Measurements from ENCODE around the gene EXD3.
"Not testable (repeated sequence)": the region's sequence is repeated elsewhere in the genome, so short reads cannot be mapped to it uniquely, and the experiment has no call there.

Gene EXD3

DNA sequence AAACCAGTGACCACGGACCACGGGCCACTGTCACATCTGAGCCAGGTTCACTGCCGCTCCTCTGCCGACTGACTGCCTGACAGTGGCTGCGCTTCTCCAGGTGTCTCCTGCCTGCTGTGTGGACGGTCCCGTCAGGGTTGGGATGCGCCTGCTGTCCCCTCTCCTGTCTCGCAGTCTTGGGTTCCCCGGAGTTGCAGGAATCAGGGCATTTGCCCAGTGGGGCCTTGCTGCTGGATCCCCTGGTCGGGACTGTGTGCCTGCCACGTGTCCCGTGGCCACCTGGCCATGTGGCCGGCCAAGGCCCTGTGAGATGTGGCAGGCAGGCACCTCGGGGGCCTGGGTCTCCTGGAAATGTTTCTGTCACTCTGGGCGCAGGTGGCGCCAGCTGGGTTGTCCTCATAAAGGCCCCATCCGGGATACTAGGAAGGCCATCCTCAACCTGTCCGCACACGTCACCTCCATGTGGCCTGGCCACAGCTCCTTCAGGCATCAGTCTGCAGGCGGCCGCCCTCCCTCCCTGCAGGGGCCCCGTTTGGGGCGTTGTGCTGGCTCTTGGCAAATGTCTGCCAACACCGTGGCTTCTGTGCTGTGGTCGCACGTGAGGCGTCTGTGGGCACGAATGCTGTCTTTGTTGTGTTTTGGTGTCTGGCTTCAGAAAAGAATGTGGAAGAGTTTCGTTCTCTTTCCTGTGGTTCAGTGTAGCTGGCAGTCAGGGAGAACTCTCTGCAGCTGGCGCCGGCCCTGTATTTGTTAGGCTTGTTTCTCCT, 151.8 kb downstream of the EXD3 start:
- no peak overlapping the region for H3K27ac Mint-ChIP-seq
- H3K27me3 Mint-ChIP-seq = no peaks in the 10 kb centered on the region
- peak overlapping the region; percentile 26 for H3K4me3 Mint-ChIP-seq
- H3K4me1 Mint-ChIP-seq = peaks cover 7% of the 10 kb centered on the region
- peaks cover 8% of the 10 kb centered on the region for H3K36me3 Mint-ChIP-seq
- no peaks in the 10 kb centered on the region for H3K9me3 Mint-ChIP-seq

DNA sequence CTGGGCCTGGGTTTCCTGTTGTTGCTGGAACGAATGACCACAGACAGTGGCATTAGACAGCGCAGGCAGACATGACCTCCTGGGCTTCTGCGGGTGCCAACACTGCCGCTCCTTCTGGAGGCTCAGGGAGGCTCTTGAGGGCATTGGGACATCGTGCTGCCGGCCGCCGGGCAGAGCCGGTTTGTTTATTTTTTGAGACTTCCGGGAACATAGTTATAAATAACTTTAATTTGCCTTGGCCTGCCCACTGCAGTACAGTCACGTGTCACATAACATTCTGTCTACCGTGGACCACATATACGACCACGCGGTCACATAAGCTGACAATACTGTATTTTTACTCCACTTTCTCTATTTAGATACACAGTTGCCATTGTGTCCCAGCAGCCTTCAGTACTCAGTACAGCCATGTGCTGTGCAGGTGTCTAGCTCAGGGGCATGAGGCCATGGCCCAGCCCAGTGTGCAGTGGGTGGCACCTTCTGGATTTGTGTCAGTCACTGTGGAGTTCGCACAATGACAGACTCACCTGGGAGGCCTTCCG, 153.7 kb downstream of the EXD3 start:
- peaks cover 7% of the 10 kb centered on the region for H3K4me1 Mint-ChIP-seq
- H3K27me3 Mint-ChIP-seq = no peaks in the 10 kb centered on the region
- H3K36me3 Mint-ChIP-seq = peaks cover 8% of the 10 kb centered on the region
- no peaks in the 10 kb centered on the region for H3K9me3 Mint-ChIP-seq
- no peak overlapping the region for H3K27ac Mint-ChIP-seq
- no peak overlapping the region for H3K4me3 Mint-ChIP-seq

DNA sequence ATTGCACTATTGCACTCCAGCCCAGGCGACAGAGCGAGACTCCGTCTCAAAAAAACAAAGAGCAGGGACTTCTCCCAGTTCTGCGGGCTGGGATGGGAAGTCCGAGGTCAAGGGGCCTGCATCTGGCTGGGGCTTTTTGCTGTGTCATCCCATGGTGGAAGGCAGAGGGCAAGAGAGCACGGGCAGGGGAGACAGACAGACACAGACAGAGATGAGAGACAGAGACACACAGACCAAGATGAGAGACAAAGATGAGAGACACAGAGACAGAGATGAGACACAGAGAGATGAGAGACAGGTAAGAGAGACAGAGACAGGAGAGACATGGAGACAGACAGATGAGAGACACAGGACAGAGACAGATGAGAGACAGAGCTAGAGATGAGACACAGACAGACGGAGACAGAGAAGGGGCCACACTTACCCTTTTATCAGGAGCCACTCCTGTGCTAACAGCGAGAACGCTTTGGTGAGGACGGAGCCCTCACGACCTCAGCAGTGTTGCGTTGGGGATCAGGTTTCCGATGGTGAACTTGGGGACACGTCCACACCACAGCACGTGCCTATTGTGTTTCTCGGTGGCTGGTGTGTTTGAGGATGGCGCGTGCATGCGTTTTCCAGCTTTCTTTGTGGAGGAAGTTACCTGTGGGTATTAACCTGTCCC, 154.3 kb downstream of the EXD3 start:
- H3K36me3 Mint-ChIP-seq = peaks cover 8% of the 10 kb centered on the region
- no peak overlapping the region for H3K4me3 Mint-ChIP-seq
- no peak overlapping the region for H3K27ac Mint-ChIP-seq
- H3K9me3 Mint-ChIP-seq = no peaks in the 10 kb centered on the region
- H3K27me3 Mint-ChIP-seq = no peaks in the 10 kb centered on the region
- H3K4me1 Mint-ChIP-seq = peaks cover 7% of the 10 kb centered on the region

DNA sequence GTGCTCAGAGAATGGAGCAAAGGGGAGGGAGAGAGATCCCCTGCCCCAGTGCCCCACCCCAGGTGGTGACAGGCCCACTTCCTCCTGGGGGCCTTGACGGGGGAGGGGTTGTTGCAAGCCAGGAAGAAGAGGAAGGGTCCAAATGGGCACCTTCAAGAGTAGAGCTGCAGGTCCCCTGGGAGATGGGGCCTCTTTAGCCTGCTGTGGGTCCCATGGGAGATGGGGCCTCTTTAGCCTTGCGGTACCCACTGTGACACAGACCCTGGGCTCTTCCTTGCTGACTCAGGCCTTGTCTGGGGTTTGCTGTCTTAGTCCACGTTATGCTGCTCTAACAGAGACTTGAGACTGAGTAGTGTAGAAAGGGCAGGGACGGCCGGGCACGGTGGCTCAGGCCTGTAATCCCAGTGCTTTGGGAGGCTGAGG, 155.0 kb downstream of the EXD3 start:
- no peaks in the 10 kb centered on the region for H3K27me3 Mint-ChIP-seq
- no peak overlapping the region for H3K27ac Mint-ChIP-seq
- H3K36me3 Mint-ChIP-seq = peaks cover 8% of the 10 kb centered on the region
- H3K9me3 Mint-ChIP-seq = no peaks in the 10 kb centered on the region
- H3K4me3 Mint-ChIP-seq = no peak overlapping the region
- peaks cover 7% of the 10 kb centered on the region for H3K4me1 Mint-ChIP-seq

DNA sequence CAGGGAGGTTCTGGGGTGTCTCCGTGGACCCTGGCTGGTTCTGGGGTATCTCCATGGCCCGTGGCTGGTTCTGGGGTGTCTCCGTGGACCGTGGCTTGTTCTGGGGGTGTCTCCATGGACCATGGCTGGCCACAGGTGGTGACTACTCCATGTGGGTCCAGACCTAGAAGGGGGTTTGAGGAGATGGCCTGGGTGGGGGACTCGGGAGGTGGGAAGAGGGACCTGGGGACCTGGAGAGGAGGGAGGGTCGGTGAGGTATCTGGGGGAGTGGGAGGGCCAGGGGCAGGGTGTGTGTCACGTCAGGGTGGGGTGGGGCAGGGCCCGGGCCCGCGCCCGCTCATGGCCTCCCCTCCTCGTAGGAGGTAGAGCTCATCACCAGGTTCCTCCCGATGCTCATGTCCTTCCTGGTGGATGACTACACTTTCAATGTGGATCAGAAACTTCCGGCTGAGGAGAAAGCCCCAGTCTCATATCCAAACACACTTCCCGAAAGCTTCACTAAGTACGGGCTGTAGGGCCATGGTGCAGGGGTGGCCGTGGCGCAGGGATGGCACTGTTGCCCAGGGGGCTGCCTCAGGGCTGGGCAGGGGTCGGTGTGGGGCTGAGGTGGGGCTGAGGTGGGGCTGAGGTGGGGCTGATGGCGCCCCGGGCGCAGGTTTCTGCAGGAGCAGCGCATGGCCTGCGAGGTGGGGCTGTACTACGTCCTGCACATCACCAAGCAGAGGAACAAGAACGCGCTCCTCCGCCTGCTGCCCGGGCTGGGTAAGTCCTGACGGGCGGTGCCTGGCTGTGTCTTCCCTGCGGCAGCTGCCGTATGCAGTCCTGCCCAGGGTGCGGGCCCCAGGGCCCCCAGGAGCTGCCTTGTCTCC, 156.1 kb downstream of the EXD3 start:
- Mint-ChIP-seq H3K9me3 (no peaks in the 10 kb centered on the region), H3K36me3 (peaks cover 8% of the 10 kb centered on the region), H3K4me1 (peaks cover 7% of the 10 kb centered on the region), H3K27ac (no peak overlapping the region), H3K4me3 (no peak overlapping the region), H3K27me3 (no peaks in the 10 kb centered on the region)

DNA sequence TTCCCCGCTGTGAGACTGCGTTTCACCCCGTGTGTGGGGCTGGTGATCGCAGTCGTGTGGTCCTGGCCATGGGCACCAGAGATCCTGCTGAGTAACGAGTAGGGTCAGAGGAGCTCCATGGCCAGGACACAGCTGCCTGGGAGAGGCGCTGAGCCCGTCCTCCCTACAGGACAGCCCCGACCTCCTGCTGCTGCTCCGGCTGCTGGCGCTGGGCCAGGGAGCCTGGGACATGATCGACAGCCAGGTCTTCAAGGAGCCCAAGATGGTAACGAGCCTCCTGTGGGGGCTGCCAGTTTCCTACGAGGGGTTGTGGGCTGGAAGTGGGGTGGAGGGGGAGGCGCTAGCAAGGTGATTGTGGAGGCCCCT, 156.8 kb downstream of the EXD3 start:
- H3K9me3 Mint-ChIP-seq = no peaks in the 10 kb centered on the region
- no peak overlapping the region for H3K4me3 Mint-ChIP-seq
- no peaks in the 10 kb centered on the region for H3K27me3 Mint-ChIP-seq
- no peak overlapping the region for H3K27ac Mint-ChIP-seq
- H3K36me3 Mint-ChIP-seq = peaks cover 12% of the 10 kb centered on the region
- peaks cover 2% of the 10 kb centered on the region for H3K4me1 Mint-ChIP-seq

DNA sequence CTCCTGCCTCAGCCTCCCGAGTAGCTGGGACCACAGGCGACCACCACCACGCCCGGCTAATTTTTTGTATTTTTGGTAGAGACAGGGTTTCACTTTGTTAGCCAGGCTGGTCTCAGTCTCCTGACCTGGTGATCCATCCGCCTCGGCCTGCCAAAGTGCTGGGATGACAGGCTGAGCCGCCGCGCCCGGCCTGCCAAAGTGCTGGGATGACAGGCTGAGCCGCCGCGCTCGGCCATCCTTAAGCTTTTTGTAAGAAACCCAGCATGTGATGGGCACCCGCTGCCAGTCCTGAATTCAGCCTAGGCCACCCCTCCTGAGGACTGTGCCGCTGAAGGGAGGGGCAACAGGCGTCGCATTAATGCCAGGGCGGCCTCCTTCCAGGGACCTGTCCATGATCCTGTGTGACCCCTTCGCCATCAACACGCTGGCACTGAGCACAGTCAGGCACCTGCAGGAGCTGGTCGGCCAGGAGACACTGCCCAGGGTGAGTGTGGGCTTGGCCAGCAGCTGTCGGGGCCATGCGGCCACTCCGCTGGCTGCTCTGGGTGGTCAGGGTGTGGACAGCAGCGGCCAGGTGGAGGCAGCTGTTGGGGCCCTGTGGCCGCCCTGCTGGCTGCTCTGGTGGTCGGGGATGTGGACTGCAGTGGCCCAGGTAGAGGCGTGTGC, 157.3 kb downstream of the EXD3 start:
- Mint-ChIP-seq H3K4me3 (no peak overlapping the region), H3K27ac (no peak overlapping the region)

DNA sequence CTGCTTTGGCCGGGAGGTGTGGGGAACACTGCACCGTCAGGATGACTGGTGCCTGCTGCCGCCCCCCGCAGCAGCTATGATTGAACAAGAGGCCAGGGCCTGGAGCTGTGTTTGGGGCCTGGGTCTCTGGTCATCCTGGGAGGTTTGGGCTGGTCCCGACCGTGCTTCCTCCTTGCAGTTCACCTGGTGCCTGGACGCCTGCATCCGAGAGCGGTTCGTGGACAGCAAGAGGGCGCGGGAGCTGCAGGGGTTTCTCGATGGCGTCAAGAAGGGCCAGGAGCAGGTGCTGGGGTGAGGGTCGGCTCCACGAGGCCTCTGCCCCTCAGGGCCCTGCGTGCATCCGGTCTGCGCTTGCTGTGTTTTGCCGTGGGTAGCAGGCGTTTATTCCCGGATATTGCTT, 158.9 kb downstream of the EXD3 start:
- no peaks in the 10 kb centered on the region for H3K27me3 Mint-ChIP-seq
- no peaks in the 10 kb centered on the region for H3K9me3 Mint-ChIP-seq
- H3K36me3 Mint-ChIP-seq = peaks cover 6% of the 10 kb centered on the region
- no peak overlapping the region for H3K27ac Mint-ChIP-seq
- no peaks in the 10 kb centered on the region for H3K4me1 Mint-ChIP-seq
- no peak overlapping the region for H3K4me3 Mint-ChIP-seq

More for the DNA sequence above, 157.3 kb downstream of the EXD3 start:
- Mint-ChIP-seq H3K9me3 (no peaks in the 10 kb centered on the region), H3K36me3 (peaks cover 12% of the 10 kb centered on the region), H3K4me1 (no peaks in the 10 kb centered on the region), H3K27me3 (no peaks in the 10 kb centered on the region)

DNA sequence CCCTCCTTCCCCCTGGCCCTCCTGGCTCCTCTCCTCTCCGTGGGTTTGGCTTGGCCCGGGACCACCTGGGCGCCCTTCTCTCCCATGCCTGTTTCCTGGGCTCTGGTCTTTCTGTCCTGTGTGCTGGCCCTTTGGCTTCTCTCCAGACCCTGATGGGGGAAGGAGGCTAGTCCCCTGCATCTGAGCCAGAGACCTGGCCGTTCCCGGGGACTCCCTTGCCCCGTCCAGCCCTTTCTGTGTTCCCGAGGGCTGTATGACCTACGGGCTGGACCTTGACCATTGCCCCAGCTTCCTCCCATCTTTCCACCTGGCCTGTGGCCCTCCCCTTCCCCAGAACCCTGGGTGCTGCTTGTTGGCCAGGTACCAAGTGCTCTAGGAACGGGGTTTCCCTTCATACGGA, 159.5 kb downstream of the EXD3 start:
- no peaks in the 10 kb centered on the region for H3K27me3 Mint-ChIP-seq
- H3K4me1 Mint-ChIP-seq = no peaks in the 10 kb centered on the region
- no peak overlapping the region for H3K27ac Mint-ChIP-seq
- peaks cover 4% of the 10 kb centered on the region for H3K36me3 Mint-ChIP-seq
- no peaks in the 10 kb centered on the region for H3K9me3 Mint-ChIP-seq
- no peak overlapping the region for H3K4me3 Mint-ChIP-seq

DNA sequence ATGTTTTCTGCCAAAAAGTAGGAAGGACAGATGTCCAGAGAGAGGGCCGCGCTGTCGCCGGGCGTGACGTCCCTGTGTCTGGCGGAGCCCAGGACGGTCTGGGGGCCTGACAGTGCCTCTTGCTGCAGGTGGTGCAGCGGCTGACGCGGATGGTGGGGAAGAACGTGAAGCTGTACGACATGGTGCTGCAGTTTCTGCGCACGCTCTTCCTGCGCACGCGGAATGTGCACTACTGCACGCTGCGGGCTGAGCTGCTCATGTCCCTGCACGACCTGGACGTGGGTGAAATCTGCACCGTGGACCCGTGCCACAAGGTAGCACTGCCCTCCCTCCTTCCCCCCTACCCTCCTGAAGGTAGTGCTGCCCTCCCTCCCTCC, 160.1 kb downstream of the EXD3 start:
- H3K36me3 Mint-ChIP-seq = peaks cover 4% of the 10 kb centered on the region
- H3K4me1 Mint-ChIP-seq = no peaks in the 10 kb centered on the region
- no peak overlapping the region for H3K4me3 Mint-ChIP-seq
- no peak overlapping the region for H3K27ac Mint-ChIP-seq
- H3K9me3 Mint-ChIP-seq = no peaks in the 10 kb centered on the region
- no peaks in the 10 kb centered on the region for H3K27me3 Mint-ChIP-seq

DNA sequence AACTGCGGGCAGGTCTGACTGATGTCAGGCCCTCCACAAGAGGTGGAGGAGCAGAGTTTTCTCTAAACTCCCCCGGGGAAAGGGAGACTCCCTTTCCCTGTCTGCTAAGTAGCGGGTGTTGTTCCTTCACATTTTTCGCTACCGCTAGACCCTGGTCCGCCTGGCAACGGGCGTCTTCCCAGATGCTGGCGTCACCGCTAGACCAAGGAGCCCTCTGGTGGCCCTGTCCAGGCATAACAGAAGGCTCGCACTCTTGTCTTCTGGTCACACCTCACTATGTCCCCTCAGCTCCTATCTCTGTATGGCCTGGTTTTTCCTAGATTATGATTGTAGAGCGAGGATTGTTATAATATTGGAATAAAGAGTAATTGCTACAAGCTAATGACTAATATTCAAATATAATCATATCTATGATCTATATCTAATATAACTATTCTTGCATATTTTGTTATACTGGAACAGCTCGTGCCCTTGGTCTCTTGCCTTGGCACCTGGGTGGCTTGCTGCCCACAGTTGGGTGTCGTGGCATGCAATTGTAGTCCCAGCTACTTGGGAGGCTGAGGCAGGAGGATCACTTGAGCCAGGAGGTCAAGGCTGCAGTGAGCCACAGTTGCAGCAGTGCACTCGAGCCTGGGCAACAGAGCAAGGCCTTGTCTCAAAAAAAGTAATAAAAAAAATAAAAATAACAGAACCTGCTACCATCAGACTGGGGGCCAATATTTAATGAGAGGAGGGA, 160.6 kb downstream of the EXD3 start:
- not testable (repeated sequence) for H3K4me1 Mint-ChIP-seq, H3K36me3 Mint-ChIP-seq, H3K9me3 Mint-ChIP-seq, H3K4me3 Mint-ChIP-seq, H3K27me3 Mint-ChIP-seq, H3K27ac Mint-ChIP-seq

All from activated naive CD4-positive, alpha-beta T cell treated with anti-CD3 and anti-CD28 coated beads, Interleukin-2, amount 50 U/mL, for 24 hours (primary cell).